Adrenal gland (tissue), 12 donors: ENCODE data around the gene IZUMO1R. TPM values are rescaled to one million over a fixed set of nuclear protein-coding genes. Genes with fewer than 3 reads are reported as not detected.

Source experiments
- DNase-seq, 7 donors: peaks; one replicate each; pipeline ENCODE4 v3.0.0-alpha.2; 2019 to 2020
- H3K27ac ChIP-seq, 5 donors: fragments of 200-600 bp; sonication (generic) in 4 of 5; 1 replicate in 3 of 5; 2 replicates in 2 of 5; pipeline versions ENCODE4 v1.5.1 to v1.8.0; 2016 to 2020; ENCODE audit warnings: mild to moderate bottlenecking in 1 of 5
- H3K27me3 ChIP-seq: fragments of 200-600 bp; 2 replicates; pipeline ENCODE4 v1.8.0; 2021
- H3K36me3 ChIP-seq, 2 donors: fragments of 200-600 bp; replicated peaks in 1 of 2; 1 replicate in 1 of 2; 2 replicates in 1 of 2; pipeline versions ENCODE4 v1.5.1 to v1.8.0; 2018 to 2022
- H3K4me1 ChIP-seq, 2 donors: fragments of 200-600 bp; replicated peaks in 1 of 2; 1 replicate in 1 of 2; 2 replicates in 1 of 2; pipeline versions ENCODE4 v1.5.1 to v1.8.0; 2018 to 2021
- H3K4me3 ChIP-seq, 4 donors: fragments of 200-600 bp; sonication (generic) in 3 of 4; one replicate each; pipeline ENCODE4 v1.5.1; 2016 to 2018
- H3K9me3 ChIP-seq, 3 donors: fragments of 200-600 bp; sonication (generic) in 1 of 3; replicated peaks in 1 of 3; 1 replicate in 2 of 3; 2 replicates in 1 of 3; pipeline versions ENCODE4 v1.5.1 to v1.8.0; 2016 to 2021
- POLR2A ChIP-seq, 2 donors: fragments of 450-650 bp; IDR thresholded peaks; one replicate each; pipeline ENCODE4 v1.6.1; 2017; ENCODE audit warnings: antibody characterized with exemption in 2 of 2, mild to moderate bottlenecking in 2 of 2, moderate library complexity in 1 of 2
- WGBS, 4 donors: extraction: QIAGEN DNeasy Blood & Tissue Kit in 2 of 4; methylation state at CpG; one replicate each; pipeline versions ENCODE4 v1.1.5 to v1.1.7; 2013 to 2017; 5-methylcytosine and 5-hydroxymethylcytosine counted together
- intact Hi-C, 2 donors: fragments of 100-400 bp; cut with DNase I; formaldehyde crosslinking; loops; one replicate each; pipeline versions ENCODE4 v1.14.1 to v1.15.0; 2022 to 2023
- polyA plus RNA-seq, 3 donors: library from polyadenylated mRNA; stranded (reverse); fragments of 200-250 nt in 2 of 3; fragments of 350-450 nt in 1 of 3; fragmentation: Illumina TruSeq in 1 of 3; extraction: RNeasy Lipid Tissue Mini Kit (QIAGEN cat#74804) in 1 of 3; gene quantifications; one replicate each; pipeline ENCODE4 v1.2.3, GENCODE V29; 2013 to 2014
- total RNA-seq, 9 donors: library from RNA; depleted of rRNA in 4 of 9; stranded (reverse); fragments of >200 nt in 4 of 9; fragments of 120-200 nt in 1 of 9; fragmentation: NEBNext Ultra II Directional in 1 of 9; extraction: Animal tissue kit (Norgen Biotek cat#: 25700) in 1 of 9; gene quantifications; one replicate each; pipeline versions ENCODE4 v1.1.0 to v1.2.4, GENCODE V29; 2013 to 2023
- TF ChIP-seq, protein P1 (sequence below), 6 experiments: fragments of 450-650 bp in 4 of 6; fragments of 200-600 bp in 2 of 6; sonication (generic) in 1 of 6; IDR thresholded peaks; 1 replicate in 5 of 6; 2 replicates in 1 of 6; pipeline versions ENCODE4 v1.5.1 to v1.8.0; 2016 to 2021; ENCODE audit warnings: antibody characterized with exemption in 6 of 6, mild to moderate bottlenecking in 2 of 6, moderate library complexity in 1 of 6
- donor health status: healthy with polysubstance abuse.
- donor health status: Bipolar disorder and iron deficiency.
- donor health status: DM: yes; HTN: yes; CAD: no.
- donor health status: DM: no; HTN: no; CAD: no.
- donor health status: DM: no; HTN: no; CAD: no.
- donor health status: DM: yes; HTN: yes; CAD: no.

IZUMO1R gene
- total and polyA plus RNA-seq, 12 donors: 0.50 TPM; not detected in 11

DNA sequence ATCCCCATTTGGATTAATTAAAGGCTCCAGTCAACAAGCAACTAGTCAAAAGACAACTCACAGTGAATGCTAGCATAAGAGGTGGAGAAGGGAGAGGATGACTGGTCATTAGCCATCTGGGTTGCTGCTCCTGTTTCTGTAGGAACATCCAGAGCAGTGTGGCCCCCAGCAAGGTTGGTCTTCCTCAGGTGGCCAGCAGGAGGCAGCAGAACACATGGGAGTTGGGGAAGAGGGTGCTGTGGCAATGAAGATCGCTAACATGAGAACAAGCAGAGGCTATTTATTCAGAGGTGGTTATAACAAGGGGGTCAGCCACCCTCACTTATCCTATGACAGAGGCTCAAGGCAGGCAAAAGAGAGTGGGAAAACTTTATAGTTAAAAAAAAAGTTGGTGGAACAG, 21.3 kb downstream of the IZUMO1R start:
- no peak for DNase-seq
- whole genome bisulfite sequencing, 4 donors: 12 to 30% (median 23%) methylated on average over 1 of the region's 1 CpG
- Histone ChIP-seq H3K27ac (no peak overlapping the region), H3K36me3 (no peaks in the 10 kb centered on the region), H3K4me3 (no peak overlapping the region), H3K27me3 (no peaks in the 10 kb centered on the region), H3K9me3 (no peaks in the 10 kb centered on the region), H3K4me1 (no peaks in the 10 kb centered on the region)
- TF ChIP-seq POLR2A (IDR thresholded peaks at IDR 0.05): no peak
- TF ChIP-seq, protein P1, sequence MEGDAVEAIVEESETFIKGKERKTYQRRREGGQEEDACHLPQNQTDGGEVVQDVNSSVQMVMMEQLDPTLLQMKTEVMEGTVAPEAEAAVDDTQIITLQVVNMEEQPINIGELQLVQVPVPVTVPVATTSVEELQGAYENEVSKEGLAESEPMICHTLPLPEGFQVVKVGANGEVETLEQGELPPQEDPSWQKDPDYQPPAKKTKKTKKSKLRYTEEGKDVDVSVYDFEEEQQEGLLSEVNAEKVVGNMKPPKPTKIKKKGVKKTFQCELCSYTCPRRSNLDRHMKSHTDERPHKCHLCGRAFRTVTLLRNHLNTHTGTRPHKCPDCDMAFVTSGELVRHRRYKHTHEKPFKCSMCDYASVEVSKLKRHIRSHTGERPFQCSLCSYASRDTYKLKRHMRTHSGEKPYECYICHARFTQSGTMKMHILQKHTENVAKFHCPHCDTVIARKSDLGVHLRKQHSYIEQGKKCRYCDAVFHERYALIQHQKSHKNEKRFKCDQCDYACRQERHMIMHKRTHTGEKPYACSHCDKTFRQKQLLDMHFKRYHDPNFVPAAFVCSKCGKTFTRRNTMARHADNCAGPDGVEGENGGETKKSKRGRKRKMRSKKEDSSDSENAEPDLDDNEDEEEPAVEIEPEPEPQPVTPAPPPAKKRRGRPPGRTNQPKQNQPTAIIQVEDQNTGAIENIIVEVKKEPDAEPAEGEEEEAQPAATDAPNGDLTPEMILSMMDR (IDR thresholded peaks at IDR 0.05): peak in 1 of 6 experiments; percentile 14
- intact Hi-C loops: no loop called here

DNA sequence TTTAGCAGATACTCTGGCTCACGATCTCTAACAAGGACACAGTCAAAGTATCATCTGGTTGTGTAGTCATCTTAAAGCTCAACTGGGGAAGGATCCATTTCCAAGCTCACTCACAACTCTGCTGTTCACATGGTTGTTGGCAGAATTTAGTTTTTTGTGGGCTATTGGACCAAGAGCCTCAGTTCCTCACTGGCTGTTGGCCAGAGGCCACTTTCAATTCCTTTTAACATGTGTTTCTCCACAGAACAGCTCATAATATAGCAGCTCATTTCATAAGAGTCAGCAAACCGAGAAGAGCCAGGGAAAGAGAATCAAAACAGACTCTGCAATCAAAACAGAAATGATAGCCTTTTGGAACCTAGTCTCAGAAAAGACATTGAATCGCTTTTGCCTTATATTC, 22.6 kb downstream of the IZUMO1R start:
- peak in 1 of 7 donors; percentile 25 for DNase-seq
- H3K4me1 ChIP-seq: no peaks in the 10 kb centered on the region
- no peak overlapping the region for H3K27ac ChIP-seq
- no peaks in the 10 kb centered on the region for H3K36me3 ChIP-seq
- H3K27me3 ChIP-seq: no peaks in the 10 kb centered on the region
- H3K4me3 ChIP-seq: no peak overlapping the region
- TF ChIP-seq POLR2A (IDR thresholded peaks at IDR 0.05): no peak
- TF ChIP-seq, protein P1 (IDR thresholded peaks at IDR 0.05): no peak
- 33 to 55% (median 43%) methylated on average over 3 of the region's 3 CpGs for WGBS, 4 donors
- intact Hi-C loops: no loop called here
- H3K9me3 ChIP-seq: no peaks in the 10 kb centered on the region

DNA sequence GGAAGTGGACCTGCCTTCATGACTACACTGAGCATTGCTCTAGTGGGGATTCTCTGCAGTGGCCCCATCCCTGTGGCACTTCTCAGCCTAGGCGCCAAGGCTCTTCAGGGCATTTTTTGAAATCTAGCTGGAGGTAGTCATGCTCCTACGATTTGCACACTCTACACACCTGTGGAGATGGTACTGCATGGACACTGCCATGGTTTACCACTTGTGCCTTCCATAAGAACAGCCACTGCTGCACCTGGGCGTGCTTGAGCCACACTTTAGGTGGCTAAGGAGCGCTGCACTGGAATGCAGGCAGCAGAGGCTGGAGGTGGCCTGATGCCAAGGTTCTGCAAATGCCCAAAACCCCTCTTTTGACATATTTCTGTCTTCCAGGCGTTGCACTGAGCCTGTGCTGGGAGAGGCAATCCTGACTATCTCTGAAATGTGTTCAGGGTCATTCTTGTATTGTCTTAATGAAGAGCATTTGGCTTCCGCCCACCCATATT, 24.3 kb downstream of the IZUMO1R start:
- TF ChIP-seq POLR2A (IDR thresholded peaks at IDR 0.05): no peak
- TF ChIP-seq, protein P1 (IDR thresholded peaks at IDR 0.05): no peak
- H3K4me1 ChIP-seq: no peaks in the 10 kb centered on the region
- H3K9me3 ChIP-seq: no peaks in the 10 kb centered on the region
- no peaks in the 10 kb centered on the region for H3K27me3 ChIP-seq
- 75 to 84% (median 80%) methylated on average over 6 of the region's 6 CpGs for WGBS, 4 donors
- no peak overlapping the region for H3K27ac ChIP-seq
- no peak overlapping the region for H3K4me3 ChIP-seq
- intact Hi-C loops: no loop called here
- H3K36me3 ChIP-seq: no peaks in the 10 kb centered on the region
- no peak for DNase-seq

DNA sequence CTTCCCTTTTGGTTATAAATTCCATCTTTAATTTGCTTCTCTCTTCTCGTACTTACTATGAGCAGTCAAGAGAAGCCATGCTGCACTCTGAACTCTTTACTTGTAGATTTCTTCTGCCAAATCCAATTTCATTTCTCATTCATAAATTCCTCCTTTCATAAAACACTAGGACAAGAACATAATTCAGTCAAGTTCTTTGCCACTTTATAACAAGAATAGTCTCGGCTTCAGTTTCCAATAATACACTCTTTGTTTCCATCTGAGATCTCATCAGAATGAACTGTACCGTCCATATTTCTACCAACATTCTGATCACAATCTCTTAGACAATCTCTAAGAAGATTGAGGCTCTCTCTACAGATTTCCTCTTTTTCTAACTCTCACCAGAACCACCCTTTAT, 25.1 kb downstream of the IZUMO1R start:
- WGBS, 4 donors: 76 to 94% (median 87%) methylated on average over 3 of the region's 3 CpGs
- no peaks in the 10 kb centered on the region for H3K27me3 ChIP-seq
- H3K4me3 ChIP-seq: no peak overlapping the region
- no peak overlapping the region for H3K27ac ChIP-seq
- H3K4me1 ChIP-seq: no peaks in the 10 kb centered on the region
- H3K9me3 ChIP-seq: no peaks in the 10 kb centered on the region
- no peak for DNase-seq
- H3K36me3 ChIP-seq: no peaks in the 10 kb centered on the region
- TF ChIP-seq, protein P1 (IDR thresholded peaks at IDR 0.05): no peak
- intact Hi-C loops: no loop called here
